KMS-11 (cell line): ENCODE data around the gene CD3D.

ENCODE experiments used
- H2AFZ ChIP-seq: fragments of 200-600 bp; sonication (generic); 2 replicates; pipeline ENCODE4 v1.6.1; 2016; ENCODE audit warnings: antibody characterized with exemption, mixed run types, low read depth
- H3K27ac ChIP-seq: fragments of 200-600 bp; sonication (generic); 2 replicates; pipeline ENCODE4 v1.6.1; 2016; ENCODE audit warnings: mild to moderate bottlenecking, mixed run types
- H3K27me3 ChIP-seq: fragments of 200-600 bp; sonication (generic); 2 replicates; pipeline ENCODE4 v1.6.1; 2017; ENCODE audit warnings: mild to moderate bottlenecking, low read depth, mixed run types, moderate library complexity; ENCODE audit not compliant: insufficient read depth
- H3K36me3 ChIP-seq: fragments of 200-600 bp; sonication (generic); 2 replicates; pipeline ENCODE4 v1.6.1; 2017; ENCODE audit warnings: mild to moderate bottlenecking, mixed run types; ENCODE audit not compliant: insufficient read depth
- H3K4me1 ChIP-seq: fragments of 200-600 bp; sonication (generic); 2 replicates; pipeline ENCODE4 v1.6.1; 2016; ENCODE audit warnings: mild to moderate bottlenecking, low read depth, mixed run types; ENCODE audit not compliant: poor library complexity, severe bottlenecking
- H3K4me2 ChIP-seq: fragments of 200-600 bp; sonication (generic); 2 replicates; pipeline ENCODE4 v1.7.0; 2016; ENCODE audit warnings: mild to moderate bottlenecking, mixed run types
- H3K4me3 ChIP-seq: fragments of 200-600 bp; sonication (generic); IDR thresholded peaks from 2 replicates; pipeline ENCODE4 v1.6.1; 2017; ENCODE audit warnings: low read depth, low read length, mixed read lengths; ENCODE audit not compliant: insufficient read depth
- H3K79me2 ChIP-seq: fragments of 200-600 bp; sonication (generic); 2 replicates; pipeline ENCODE4 v1.6.1; 2016; ENCODE audit warnings: low read depth, mixed run types; ENCODE audit not compliant: insufficient read depth
- H3K9ac ChIP-seq: fragments of 200-600 bp; sonication (generic); 2 replicates; pipeline ENCODE4 v1.6.1; 2016; ENCODE audit warnings: mild to moderate bottlenecking, mixed run types
- H4K20me1 ChIP-seq: fragments of 200-600 bp; sonication (generic); 2 replicates; pipeline ENCODE4 v1.6.1; 2016; ENCODE audit warnings: mild to moderate bottlenecking, mixed run types; ENCODE audit not compliant: insufficient read depth
- CTCF ChIP-seq: fragments of 200-600 bp; sonication (generic); conservative IDR thresholded peaks from 2 replicates; pipeline ENCODE4 v1.6.1; 2017; ENCODE audit warnings: low read depth, mild to moderate bottlenecking, antibody characterized with exemption, low read length, moderate library complexity, mixed read lengths

The CD3D gene

GRCh38 chr11:118304568-118305248, 37.8 kb downstream of the CD3D start, which contains the start of gene CD3E:
TSS of gene CD3E (plus strand) at chr11:118304730. CDS start at chr11:118304953, 223 bp downstream.
- no peaks in the 10 kb centered on the region for H3K79me2 ChIP-seq
- no peak within 1 kb of the TSS for H3K9ac ChIP-seq
- H4K20me1 ChIP-seq: no peaks in the 10 kb centered on the region
- no peak within 1 kb of the TSS for H3K4me2 ChIP-seq
- H2AFZ ChIP-seq: no peak within 1 kb of the TSS
- no peak within 1 kb of the TSS for H3K27ac ChIP-seq
- H3K36me3 ChIP-seq: no peaks in the 10 kb centered on the region
- no peaks in the 10 kb centered on the region for H3K27me3 ChIP-seq
- no peak for TF ChIP-seq CTCF
- H3K4me1 ChIP-seq: no peaks in the 10 kb centered on the region
- no peak within 1 kb of the TSS for H3K4me3 ChIP-seq

DNA sequence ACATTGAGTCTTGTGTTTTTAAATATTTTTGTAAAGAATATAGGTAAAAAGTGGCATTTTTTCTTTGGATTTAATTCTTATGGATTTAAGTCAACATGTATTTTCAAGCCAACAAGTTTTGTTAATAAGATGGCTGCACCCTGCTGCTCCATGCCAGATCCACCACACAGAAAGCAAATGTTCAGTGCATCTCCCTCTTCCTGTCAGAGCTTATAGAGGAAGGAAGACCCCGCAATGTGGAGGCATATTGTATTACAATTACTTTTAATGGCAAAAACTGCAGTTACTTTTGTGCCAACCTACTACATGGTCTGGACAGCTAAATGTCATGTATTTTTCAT, 38.3 kb downstream of the CD3D start:
- Histone ChIP-seq H3K27me3 (no peaks in the 10 kb centered on the region), H3K9ac (no peak overlapping the region), H3K27ac (no peak overlapping the region), H3K4me1 (no peaks in the 10 kb centered on the region), H3K4me2 (no peak overlapping the region), H4K20me1 (no peaks in the 10 kb centered on the region), H3K79me2 (no peaks in the 10 kb centered on the region), H3K36me3 (no peaks in the 10 kb centered on the region), H3K4me3 (no peak overlapping the region), H2AFZ (no peak overlapping the region)
- TF ChIP-seq CTCF: no peak

- no peak overlapping the region for H3K4me2 ChIP-seq
- no peak for TF ChIP-seq CTCF
These were observed 40.8 kb downstream of the CD3D start for GRCh38 chr11:118301600-118302195.

GRCh38 chr11:118295815-118296454, 46.6 kb downstream of the CD3D start:
- Histone ChIP-seq H3K36me3 (no peaks in the 10 kb centered on the region), H4K20me1 (no peaks in the 10 kb centered on the region), H2AFZ (no peak overlapping the region), H3K4me1 (no peaks in the 10 kb centered on the region), H3K9ac (no peak overlapping the region), H3K27ac (no peak overlapping the region), H3K79me2 (no peaks in the 10 kb centered on the region), H3K4me2 (no peak overlapping the region), H3K27me3 (no peaks in the 10 kb centered on the region), H3K4me3 (no peak overlapping the region)
- peak; percentile 48 for TF ChIP-seq CTCF

More at GRCh38 chr11:118301600-118302195, 40.8 kb downstream of the CD3D start:
- no peak overlapping the region for H3K27ac ChIP-seq
- no peaks in the 10 kb centered on the region for H3K27me3 ChIP-seq
- no peaks in the 10 kb centered on the region for H3K79me2 ChIP-seq
- H3K4me1 ChIP-seq: no peaks in the 10 kb centered on the region
- H3K4me3 ChIP-seq: no peak overlapping the region
- no peak overlapping the region for H3K9ac ChIP-seq
- no peaks in the 10 kb centered on the region for H4K20me1 ChIP-seq
- H3K36me3 ChIP-seq: no peaks in the 10 kb centered on the region
- H2AFZ ChIP-seq: no peak overlapping the region
